ENCODE results near the gene PTGR3.

The PTGR3 gene

GRCh38 chr18:75211953-75212750 is 3.2 kb upstream of the PTGR3 start:
- no peak for TF ChIP-seq CTCF (IDR thresholded peaks at IDR 0.05; ENCODE audit: control insufficient read depth, insufficient read depth, low read depth, low read length, missing control alignments)
- H3K4me3 ChIP-seq (ENCODE audit: control insufficient read depth, low read depth, low read length), result peak overlapping the region; percentile 74
- DNase-seq (ENCODE audit: low read depth), result no peak

- TF ChIP-seq CTCF (IDR thresholded peaks at IDR 0.05; ENCODE audit: control insufficient read depth, insufficient read depth, low read depth, low read length, missing control alignments), result no peak
- DNase-seq (ENCODE audit: low read depth), result no peak
- peak overlapping the region; percentile 74 for H3K4me3 ChIP-seq (ENCODE audit: control insufficient read depth, low read depth, low read length)
Observed at GRCh38 chr18:75211626-75211952, 2.6 kb upstream of the PTGR3 start.

GRCh38 chr18:75211002-75211621 is 2.2 kb upstream of the PTGR3 start:
- TF ChIP-seq CTCF (IDR thresholded peaks at IDR 0.05; ENCODE audit: control insufficient read depth, insufficient read depth, low read depth, low read length, missing control alignments), result no peak
- DNase-seq (ENCODE audit: low read depth), result no peak
- H3K4me3 ChIP-seq (ENCODE audit: control insufficient read depth, low read depth, low read length), result peak overlapping the region; percentile 73

GRCh38 chr18:75210274-75211001 is 1.5 kb upstream of the PTGR3 start, which contains the start of gene TSHZ1:
Gene TSHZ1 (plus strand): TSS chr18:75210797. CDS start chr18:75211877, 1,080 bp downstream.
- peak within 1 kb of the TSS; percentile 73 for H3K4me3 ChIP-seq (ENCODE audit: control insufficient read depth, low read depth, low read length)
- TF ChIP-seq CTCF (IDR thresholded peaks at IDR 0.05; ENCODE audit: control insufficient read depth, insufficient read depth, low read depth, low read length, missing control alignments), result no peak
- peak; percentile 79 for DNase-seq (ENCODE audit: low read depth)

- TF ChIP-seq CTCF (IDR thresholded peaks at IDR 0.05; ENCODE audit: control insufficient read depth, insufficient read depth, low read depth, low read length, missing control alignments), result no peak
- no peak for DNase-seq (ENCODE audit: low read depth)
- H3K4me3 ChIP-seq (ENCODE audit: control insufficient read depth, low read depth, low read length), result peak overlapping the region; percentile 65
Observed at GRCh38 chr18:75209951-75210258, 966 bp upstream of the PTGR3 start.

- peak overlapping the region; percentile 65 for H3K4me3 ChIP-seq (ENCODE audit: control insufficient read depth, low read depth, low read length)
- no peak for DNase-seq (ENCODE audit: low read depth)
- TF ChIP-seq CTCF (IDR thresholded peaks at IDR 0.05; ENCODE audit: control insufficient read depth, insufficient read depth, low read depth, low read length, missing control alignments), result no peak
Observed at GRCh38 chr18:75208836-75209128, 157 bp downstream of the PTGR3 start.

All from AG09309 (cell line).